Measurements from ENCODE around the gene ARHGAP26.

The ARHGAP26 gene

DNA sequence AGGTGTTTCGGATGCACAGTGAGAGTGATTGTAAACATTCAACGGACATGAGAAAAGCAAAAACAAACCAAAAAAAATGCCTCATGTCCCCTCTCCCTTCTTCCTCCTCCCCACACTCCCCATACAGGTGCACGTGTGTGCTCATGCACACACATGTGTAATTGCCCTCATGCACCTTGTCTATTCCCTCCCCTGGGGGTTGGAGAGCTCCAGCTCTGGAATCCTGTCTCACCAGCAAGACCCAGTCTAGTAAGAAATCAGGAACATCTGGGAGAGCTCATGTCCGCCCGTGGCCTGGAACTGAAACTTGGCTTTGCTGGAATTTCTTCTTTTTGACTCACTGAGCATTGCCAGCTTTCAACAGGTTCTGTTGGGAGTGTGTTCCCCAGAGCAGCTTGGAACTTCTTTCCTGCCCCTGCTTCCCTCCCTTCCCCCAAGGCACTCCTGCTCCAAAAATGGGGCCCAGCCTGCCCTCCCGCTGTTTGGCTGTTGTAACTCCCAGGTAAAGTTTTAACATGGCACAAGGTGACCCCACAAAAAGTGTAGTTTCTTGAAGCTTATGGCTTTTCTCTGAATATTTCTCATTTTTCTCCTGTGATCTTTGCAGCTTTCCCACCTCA, 443.2 kb downstream of the ARHGAP26 start:
- no peak for DNase-seq
- in situ Hi-C loops (cut with MboI; ENCODE audit: low pct_unique_long_range_greater_than_20kb, low sequenced_read_pairs) = no loop called here

DNA sequence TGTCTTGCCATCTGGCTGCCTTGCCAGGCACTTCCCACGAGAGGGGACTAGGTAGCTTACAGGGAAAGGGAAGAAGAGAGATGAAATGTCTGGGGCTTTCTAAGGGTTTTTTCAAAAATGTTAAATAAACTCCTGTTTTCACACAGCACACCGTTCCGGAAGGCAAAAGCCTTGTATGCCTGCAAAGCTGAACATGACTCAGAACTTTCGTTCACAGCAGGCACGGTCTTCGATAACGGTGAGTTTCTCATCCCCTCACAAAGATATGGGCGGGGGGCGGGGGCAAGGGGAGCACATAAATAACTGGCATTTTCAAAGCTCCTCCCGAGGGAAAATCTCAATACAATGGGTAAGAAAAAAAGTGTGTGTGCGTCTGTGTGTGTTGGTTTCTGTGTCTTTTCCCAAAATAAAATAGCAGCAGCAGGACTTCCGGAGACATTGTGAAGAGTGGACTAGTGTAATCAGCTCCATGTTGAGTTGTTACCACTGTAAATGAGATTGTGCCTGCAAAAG, 443.7 kb downstream of the ARHGAP26 start:
- no peak for DNase-seq
- in situ Hi-C loops (cut with MboI; ENCODE audit: low pct_unique_long_range_greater_than_20kb, low sequenced_read_pairs) = no loop called here

DNA sequence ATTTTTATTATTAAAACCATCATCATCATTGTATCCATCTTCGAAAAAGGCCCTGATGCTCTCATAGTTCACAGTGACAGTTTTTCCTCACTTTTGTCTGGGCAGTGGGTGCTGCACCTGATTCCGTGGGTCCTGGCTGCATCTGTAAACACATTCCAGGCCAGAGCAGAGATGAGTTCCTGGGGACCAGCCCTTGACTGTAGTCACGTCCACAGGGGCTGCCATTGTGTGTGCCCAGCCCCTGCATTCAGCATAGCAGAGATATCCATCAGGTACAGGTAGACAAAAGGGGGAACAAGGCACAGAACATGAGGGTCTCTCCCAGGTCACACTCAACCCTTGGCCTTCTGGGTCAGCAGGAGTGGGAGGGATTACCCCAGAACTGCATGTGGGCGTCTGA, 444.3 kb downstream of the ARHGAP26 start:
- DNase-seq = no peak
- in situ Hi-C loops (cut with MboI; ENCODE audit: low pct_unique_long_range_greater_than_20kb, low sequenced_read_pairs) = no loop called here

DNA sequence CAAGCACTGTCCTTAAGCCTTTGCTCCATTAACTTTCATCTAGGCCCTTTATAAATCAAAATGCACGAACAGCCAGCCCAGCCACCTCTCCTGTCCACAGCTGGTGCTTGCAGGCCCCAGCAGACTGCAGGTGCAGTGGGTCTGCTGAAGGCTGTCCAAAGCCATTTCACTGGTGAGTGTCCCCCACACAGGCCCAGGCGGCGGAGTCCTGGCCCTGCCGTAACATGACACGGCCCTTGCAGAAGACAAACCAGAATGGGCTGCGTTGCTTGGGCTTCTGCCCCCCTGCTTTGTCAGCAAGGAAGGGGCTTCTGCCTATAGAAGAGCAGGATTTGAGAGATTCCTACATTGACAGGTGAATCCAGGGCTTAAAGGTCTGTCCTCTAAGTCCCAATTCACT, 444.7 kb downstream of the ARHGAP26 start:
- in situ Hi-C loops (cut with MboI; ENCODE audit: low pct_unique_long_range_greater_than_20kb, low sequenced_read_pairs) = no loop called here
- DNase-seq = no peak

DNA sequence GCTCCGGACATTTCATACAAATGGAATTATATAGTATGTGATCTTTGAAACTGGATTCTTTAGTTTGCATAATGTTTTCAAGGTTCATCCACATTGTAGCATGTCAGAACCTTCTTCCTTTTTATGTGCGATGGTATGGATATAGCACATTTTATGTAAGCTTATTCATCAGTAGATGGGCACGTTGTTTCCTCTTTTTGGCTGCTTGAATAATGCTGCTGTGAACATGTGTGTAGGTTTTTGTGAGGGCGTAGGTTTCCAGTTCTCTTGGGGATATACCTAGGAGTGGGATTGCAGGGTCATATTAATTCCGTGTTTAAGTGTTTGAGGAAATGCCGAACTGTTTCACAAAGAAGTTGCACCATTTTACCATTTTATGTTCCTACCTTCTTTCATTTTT, 445.5 kb downstream of the ARHGAP26 start:
- peak; percentile 53 for DNase-seq
- in situ Hi-C loops (cut with MboI; ENCODE audit: low pct_unique_long_range_greater_than_20kb, low sequenced_read_pairs) = no loop called here

DNA sequence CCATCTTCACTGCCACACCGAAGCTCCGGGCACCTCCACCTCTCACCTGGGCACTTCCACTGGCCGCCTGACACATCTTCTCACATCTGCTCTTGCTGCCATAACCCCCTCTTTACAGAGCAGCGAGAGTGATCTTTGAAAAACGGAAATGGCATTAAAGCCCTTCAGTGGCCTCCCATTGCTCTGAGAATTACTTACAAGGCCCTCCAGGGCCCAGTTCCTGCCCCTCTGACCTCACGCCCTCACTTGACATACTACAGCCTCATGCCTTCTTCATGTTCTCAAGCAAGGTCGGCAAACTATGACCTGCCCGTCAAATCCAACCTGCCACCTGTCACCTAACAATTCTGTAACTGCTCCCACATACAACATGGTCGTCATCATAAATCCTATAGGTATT, 446.0 kb downstream of the ARHGAP26 start:
- in situ Hi-C loops (cut with MboI; ENCODE audit: low pct_unique_long_range_greater_than_20kb, low sequenced_read_pairs) = no loop called here
- no peak for DNase-seq

DNA sequence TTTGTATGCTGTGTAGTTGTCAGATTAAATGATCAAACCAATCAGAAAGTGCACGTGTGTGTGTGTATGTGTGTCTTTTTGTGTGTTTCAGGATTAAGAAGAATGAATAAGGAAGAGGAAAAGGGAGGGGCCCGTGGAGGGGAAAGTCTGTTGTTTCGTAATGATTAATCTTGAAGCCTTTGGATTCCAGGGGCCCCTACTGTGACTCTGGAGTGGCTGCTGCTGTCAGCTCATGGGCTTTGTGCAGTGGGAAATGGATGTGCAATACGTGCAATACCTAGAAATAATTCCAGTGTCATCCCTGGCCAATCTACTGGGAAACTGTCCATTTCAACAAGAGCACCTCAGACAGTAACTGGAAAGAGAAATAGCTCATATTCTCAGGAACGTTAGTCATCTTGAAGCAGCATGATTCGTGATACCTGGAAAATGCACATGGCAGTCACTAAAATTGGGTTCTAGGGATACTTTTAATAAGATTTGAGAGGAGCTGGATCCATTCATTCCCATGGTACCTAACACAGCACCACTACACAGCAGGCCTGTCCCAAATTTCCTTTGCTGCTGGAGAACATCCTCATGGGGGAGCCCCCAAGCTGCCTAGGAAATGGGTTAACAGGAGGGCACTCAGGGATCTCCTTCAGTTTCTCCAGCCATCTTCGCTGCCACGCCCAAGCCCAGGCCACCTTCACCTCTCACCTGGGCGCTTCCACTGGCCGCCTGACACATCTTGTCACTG, 447.1 kb downstream of the ARHGAP26 start:
- in situ Hi-C loops (cut with MboI; ENCODE audit: low pct_unique_long_range_greater_than_20kb, low sequenced_read_pairs) = no loop called here
- DNase-seq = peak; percentile 66

DNA sequence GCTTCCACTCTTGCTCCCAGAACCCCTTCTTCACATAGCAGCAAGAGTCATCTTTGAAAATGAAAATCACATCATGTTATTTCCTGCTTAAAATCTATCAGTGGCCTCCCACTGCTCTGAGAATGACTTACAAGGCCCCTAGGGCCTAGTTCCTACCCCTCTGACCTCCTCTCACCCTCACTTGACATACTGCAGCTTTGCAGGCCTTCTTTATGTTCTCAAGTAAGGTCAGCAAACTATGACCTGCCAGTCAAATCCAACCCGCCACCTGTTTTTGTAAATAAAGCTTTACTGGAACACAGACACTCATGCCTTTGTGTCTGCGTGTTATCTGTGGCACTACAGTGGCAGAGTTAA, 447.6 kb downstream of the ARHGAP26 start:
- DNase-seq = no peak
- in situ Hi-C loops (cut with MboI; ENCODE audit: low pct_unique_long_range_greater_than_20kb, low sequenced_read_pairs) = no loop called here

DNA sequence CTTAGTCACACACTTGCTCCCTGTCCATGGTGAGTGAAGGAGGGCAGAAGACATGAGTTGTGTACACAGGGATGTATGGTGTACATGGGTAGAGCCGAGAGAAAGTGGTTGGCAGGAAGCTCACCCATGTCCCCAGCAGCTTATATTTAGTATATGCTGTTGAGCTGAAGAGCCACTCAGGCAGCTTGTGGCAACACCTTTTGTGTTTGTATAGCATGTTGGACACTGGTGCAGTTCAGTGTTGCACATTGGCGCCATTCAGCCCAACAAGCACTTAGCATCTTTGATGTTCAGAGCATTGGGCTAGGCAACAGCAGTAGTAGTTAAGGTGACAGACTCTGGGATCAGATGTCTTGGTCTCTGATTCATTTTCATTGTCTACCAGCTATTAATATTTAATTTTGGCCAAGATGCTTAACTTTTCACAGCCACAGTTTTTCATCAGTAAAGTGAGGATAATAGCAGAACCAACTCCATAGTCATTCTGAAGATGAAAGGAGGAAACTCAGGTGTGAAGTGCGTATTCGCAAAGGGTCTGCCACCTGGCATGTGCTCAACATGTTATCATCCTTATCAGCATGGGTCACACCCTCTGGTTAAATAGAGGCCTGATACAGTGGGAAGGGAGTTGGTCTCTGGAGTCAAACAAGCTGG, 448.5 kb downstream of the ARHGAP26 start:
- in situ Hi-C loops (cut with MboI; ENCODE audit: low pct_unique_long_range_greater_than_20kb, low sequenced_read_pairs) = no loop called here

DNA sequence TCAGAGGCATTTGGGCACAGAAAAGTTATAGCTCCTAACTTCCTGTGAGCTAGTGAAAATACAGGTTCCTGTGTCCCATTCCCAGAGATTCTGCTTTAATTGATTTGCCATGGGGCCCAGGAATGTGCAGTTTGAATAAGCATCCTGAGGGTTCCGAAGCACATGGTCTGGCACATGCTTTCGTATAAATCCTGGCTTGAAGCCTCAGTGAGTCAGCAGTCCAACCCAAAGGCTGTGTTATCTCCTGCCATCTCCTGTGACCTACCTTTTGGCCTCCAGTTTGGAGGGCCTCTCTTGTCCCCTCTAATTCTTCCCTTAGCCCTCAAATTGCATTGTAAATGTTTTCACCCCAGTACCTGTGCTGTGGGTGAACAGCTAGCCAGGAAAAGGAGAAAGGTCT, 449.5 kb downstream of the ARHGAP26 start:
- in situ Hi-C loops (cut with MboI; ENCODE audit: low pct_unique_long_range_greater_than_20kb, low sequenced_read_pairs) = no loop called here
- DNase-seq = no peak

More for the DNA sequence above, 448.5 kb downstream of the ARHGAP26 start:
- no peak for DNase-seq

DNA sequence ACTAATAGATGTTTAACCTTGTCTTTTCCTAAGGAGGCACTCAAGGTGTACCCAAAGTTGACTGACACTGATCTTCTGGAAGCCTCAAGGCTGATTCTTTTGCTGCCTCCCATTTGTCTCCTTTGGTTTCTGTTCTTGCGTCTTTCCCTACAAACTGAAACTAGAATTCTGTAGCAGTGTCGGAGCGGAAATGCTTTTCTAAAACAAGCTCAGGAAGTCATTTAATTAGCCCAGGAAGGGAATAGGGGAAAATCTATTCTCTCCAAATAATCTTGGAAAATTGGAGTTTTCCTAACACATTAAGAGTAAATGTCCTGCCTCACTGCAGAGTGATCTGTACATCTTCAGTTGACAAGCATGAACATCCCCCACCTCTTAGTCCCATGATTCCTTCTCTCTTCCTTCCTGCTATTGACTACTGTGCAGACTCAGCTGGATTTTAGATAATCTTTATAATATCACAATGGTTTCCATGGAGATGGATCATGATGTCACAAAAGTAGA, 450.6 kb downstream of the ARHGAP26 start:
- DNase-seq = no peak
- in situ Hi-C loops (cut with MboI; ENCODE audit: low pct_unique_long_range_greater_than_20kb, low sequenced_read_pairs) = no loop called here

DNA sequence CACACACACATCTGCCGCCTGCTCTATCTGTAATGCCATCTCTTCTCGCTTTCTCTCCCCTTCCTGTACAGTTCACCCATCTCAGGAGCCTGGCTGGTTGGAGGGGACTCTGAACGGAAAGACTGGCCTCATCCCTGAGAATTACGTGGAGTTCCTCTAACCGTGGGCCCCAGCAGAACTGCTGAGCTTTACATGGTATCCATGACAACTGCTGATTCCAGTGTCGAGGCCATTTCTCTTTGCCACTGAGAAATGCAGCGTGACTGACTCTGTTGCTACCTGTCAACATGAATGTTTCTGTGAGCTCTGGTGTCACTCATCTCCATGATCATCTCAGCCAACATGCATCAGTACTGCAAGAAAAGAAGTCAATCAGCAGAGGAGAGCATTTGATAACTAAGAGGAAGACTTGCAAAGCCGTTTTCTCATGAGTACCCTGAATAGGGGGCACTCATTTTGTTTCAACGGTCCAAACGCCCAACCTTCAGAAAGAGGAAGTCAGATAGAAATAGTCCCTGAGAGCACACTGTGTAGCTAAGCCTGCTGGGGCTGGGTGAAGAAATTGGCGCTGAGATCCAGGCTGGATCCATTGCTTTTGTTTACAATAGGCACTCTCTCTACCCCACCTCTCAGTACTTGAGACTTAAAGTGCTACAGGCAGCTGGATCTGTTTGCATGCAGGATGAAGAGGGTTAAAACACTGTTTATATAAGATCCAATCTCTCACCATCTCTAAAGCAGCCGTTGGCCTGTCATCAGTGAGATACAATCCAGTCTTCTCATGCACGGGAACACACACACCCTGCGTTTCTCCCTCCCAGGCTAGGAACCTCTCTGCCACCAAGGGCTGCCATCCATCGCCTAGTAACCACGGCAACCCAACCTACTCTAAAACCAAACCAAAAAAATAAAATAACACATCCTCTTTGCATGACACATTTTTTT, 452.4 kb downstream of the ARHGAP26 start:
- in situ Hi-C loops (cut with MboI; ENCODE audit: low pct_unique_long_range_greater_than_20kb, low sequenced_read_pairs) = no loop called here
- peak; percentile 94 for DNase-seq

DNA sequence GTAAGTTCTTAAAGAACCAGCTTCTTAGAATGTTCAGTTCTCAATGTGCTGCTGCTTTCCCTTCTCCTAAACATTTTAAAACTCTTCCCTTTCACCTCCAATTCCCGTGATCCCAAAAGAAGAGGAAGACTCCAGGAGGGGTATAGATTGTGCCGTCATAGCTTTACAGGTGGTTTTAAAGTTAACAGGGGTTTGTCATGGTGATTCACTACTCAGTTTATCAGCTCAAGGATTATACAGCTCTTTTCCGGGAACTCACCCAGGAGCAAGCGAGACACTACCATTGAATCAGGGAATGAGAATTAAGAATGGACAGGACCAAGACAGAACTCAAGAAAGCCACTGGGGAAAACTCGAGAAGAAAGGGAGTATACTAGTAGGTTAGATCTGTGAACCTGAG, 454.5 kb downstream of the ARHGAP26 start:
- no peak for DNase-seq
- in situ Hi-C loops (cut with MboI; ENCODE audit: low pct_unique_long_range_greater_than_20kb, low sequenced_read_pairs) = no loop called here

DNA sequence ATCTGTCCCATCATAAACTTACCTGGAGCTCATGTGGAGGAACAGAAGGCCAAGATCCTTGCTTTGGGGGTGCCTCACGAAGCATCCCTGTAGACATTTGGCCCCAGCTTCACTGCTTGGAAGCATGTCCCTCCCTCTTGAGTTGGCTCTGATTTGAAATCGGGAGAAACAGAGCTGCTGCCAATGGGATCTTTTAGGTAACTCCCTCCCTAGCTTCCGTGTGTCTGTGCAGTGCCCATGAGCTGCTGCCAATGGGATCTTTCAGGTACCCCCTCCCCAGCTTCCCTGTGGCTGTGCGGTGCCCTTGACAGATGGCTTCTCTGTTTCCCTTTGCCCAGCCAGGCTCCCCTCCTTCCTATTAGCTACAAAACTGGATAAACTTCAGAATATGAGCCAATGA, 455.3 kb downstream of the ARHGAP26 start:
- in situ Hi-C loops (cut with MboI; ENCODE audit: low pct_unique_long_range_greater_than_20kb, low sequenced_read_pairs) = no loop called here
- no peak for DNase-seq

DNA sequence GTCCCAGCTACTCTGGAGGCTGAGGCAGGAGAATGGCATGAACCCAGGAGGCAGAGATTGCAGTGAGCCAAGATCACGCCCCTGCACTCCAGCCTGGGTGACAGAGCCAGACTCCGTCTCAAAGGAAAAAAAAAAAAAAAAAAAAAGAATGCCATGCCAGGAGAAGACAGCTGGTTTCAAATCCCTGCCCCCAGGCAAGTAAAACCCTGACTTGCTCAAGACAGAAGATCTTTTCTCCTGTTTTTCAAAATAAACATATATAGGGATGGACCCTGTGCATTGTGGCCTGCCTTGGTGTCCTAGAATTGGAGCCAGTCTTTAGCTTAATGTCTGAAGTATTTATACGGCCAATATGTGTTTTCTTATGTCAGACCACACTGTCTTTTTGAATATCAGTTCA, 456.2 kb downstream of the ARHGAP26 start:
- in situ Hi-C loops (cut with MboI; ENCODE audit: low pct_unique_long_range_greater_than_20kb, low sequenced_read_pairs) = no loop called here
- no peak for DNase-seq

DNA sequence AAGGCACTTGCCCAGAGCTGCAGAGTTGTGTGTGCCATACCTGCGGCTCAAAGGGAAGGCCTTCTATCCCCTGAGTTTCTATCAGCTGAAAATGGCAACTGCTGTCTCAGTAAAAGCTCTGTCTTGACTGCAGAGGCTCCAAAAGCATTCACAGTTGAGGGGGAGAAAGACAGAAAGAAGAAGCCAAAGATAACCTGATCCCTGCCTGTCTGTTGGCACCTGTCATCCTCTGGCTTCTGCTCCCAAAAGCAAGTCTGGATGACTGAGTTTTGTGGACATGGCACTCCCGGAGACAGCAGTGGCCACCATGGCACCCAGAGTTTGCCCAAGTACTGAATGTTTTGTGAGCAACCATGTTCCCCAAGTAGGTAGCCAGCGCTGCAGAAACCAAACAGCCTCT, 456.7 kb downstream of the ARHGAP26 start:
- in situ Hi-C loops (cut with MboI; ENCODE audit: low pct_unique_long_range_greater_than_20kb, low sequenced_read_pairs) = no loop called here
- no peak for DNase-seq

DNA sequence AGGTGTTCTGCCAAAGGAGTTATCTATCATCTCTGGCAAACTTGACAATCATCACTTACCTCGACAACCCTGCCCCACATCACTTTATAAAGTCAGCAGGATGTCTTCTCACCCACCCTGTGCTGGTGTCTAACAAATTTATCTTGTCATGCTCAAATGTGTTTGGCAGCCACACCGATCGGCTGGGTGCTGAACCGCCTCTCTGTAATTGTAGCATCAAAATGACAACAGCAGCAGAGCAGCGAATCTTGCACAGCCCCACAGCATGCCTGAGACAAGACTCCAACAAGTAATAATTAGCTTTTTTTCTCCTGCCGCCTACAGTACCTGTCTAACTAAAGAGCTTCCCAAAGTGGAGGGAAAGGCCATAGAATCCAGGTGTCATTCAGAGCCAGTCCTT, 457.1 kb downstream of the ARHGAP26 start:
- in situ Hi-C loops (cut with MboI; ENCODE audit: low pct_unique_long_range_greater_than_20kb, low sequenced_read_pairs) = no loop called here
- no peak for DNase-seq

DNA sequence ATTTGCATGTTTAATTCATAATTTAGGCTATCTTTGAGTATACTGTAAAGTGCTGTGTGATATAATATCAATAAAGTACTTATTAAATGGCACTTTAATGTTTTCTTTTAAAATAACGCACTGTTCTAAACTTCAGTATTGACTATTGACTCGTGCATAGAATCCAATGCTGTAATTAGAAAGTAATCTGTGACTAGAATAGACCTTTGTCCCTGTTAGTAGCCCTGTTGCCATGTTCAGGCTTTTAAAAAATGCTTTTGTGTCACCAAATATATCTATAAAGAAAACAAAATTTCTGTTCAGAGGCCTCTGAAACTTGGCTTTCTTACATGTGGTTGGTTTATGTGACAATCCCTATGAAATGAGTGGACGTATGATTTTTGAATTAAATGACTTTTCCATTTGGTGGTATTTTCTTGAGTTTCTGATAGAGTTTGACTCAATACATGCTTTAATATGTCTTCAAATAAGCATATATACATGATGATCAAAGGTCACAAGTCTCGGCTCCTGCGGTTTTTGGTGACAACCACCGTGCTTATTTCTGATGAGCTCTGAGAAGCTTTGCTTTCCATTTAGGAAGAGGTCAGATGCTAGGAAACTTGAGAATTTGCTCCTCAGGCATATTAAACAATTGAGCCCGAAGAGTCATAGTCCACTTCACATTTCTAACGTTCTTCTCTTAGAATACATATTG, 458.6 kb downstream of the ARHGAP26 start:
- in situ Hi-C loops (cut with MboI; ENCODE audit: low pct_unique_long_range_greater_than_20kb, low sequenced_read_pairs) = no loop called here
- no peak for DNase-seq

DNA sequence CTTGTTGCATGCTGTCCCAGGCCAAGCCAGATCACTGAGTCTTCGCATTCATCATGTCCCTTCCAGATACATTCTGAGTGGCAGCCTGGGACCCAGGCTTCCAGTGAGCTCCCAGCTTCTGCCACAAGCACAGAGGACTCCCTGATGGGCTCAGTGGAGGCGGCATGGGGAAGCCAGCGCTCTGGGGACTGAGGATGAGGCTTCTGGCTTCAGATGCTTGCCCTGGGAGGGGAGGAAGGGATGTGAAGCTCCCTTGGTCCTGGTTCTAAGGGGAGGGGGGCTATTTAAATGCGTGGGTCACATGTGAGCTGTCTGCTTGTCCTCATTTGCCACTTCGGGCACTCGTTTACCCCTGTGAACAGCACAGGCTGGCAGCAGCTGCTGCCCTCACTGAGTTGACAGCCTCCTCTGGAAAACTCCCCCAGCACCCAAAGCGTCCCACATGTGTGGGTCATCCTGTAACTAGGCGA, 459.3 kb downstream of the ARHGAP26 start:
- DNase-seq = no peak
- in situ Hi-C loops (cut with MboI; ENCODE audit: low pct_unique_long_range_greater_than_20kb, low sequenced_read_pairs) = no loop called here
